ENCODE results near the gene ADIRF.
"Not testable (repeated sequence)": the region's sequence is repeated elsewhere in the genome, so short reads cannot be mapped to it uniquely, and the experiment has no call there.

The ADIRF gene

GRCh38 chr10:86988520-86988919 lies 20.2 kb downstream of the ADIRF start:
- DNase-seq (ENCODE audit: low read depth): no peak
- no peak for TF ChIP-seq CTCF (conservative IDR thresholded peaks at IDR 0.05; ENCODE audit: low read depth, low read length)
- no peak overlapping the region for H3K4me3 ChIP-seq (ENCODE audit: low read depth, low read length)

- not testable (repeated sequence) for H3K4me3 ChIP-seq (ENCODE audit: low read depth, low read length); DNase-seq (ENCODE audit: low read depth)
These were observed 23.1 kb downstream of the ADIRF start for GRCh38 chr10:86991362-86991761.

GRCh38 chr10:86992456-86992855 lies 24.2 kb downstream of the ADIRF start:
- no peak for TF ChIP-seq CTCF (conservative IDR thresholded peaks at IDR 0.05; ENCODE audit: low read depth, low read length)
- H3K4me3 ChIP-seq (ENCODE audit: low read depth, low read length): no peak overlapping the region
- DNase-seq (ENCODE audit: low read depth): peak; percentile 34

- DNase-seq (ENCODE audit: low read depth): no peak
- TF ChIP-seq CTCF (conservative IDR thresholded peaks at IDR 0.05; ENCODE audit: low read depth, low read length): no peak
- H3K4me3 ChIP-seq (ENCODE audit: low read depth, low read length): no peak overlapping the region
These were observed 24.6 kb downstream of the ADIRF start for GRCh38 chr10:86992929-86993328.

GRCh38 chr10:86999802-87000403 lies 31.6 kb downstream of the ADIRF start:
- not testable (repeated sequence) for H3K4me3 ChIP-seq (ENCODE audit: low read depth, low read length); DNase-seq (ENCODE audit: low read depth)

- TF ChIP-seq CTCF (conservative IDR thresholded peaks at IDR 0.05; ENCODE audit: low read depth, low read length): no peak
- H3K4me3 ChIP-seq (ENCODE audit: low read depth, low read length): no peak overlapping the region
- DNase-seq (ENCODE audit: low read depth): peak; percentile 67
These were observed 32.2 kb downstream of the ADIRF start for GRCh38 chr10:87000491-87000890.

- peak; percentile 81 for DNase-seq (ENCODE audit: low read depth)
- H3K4me3 ChIP-seq (ENCODE audit: low read depth, low read length): not testable (repeated sequence)
These were observed 38.8 kb downstream of the ADIRF start for GRCh38 chr10:87007124-87007523.

GRCh38 chr10:87007674-87008073 lies 39.4 kb downstream of the ADIRF start:
- DNase-seq (ENCODE audit: low read depth); H3K4me3 ChIP-seq (ENCODE audit: low read depth, low read length): not testable (repeated sequence)

- DNase-seq (ENCODE audit: low read depth); H3K4me3 ChIP-seq (ENCODE audit: low read depth, low read length): not testable (repeated sequence)
These were observed 40.0 kb downstream of the ADIRF start for GRCh38 chr10:87008303-87008702.

- not testable (repeated sequence) for DNase-seq (ENCODE audit: low read depth); H3K4me3 ChIP-seq (ENCODE audit: low read depth, low read length)
These were observed 40.9 kb downstream of the ADIRF start for GRCh38 chr10:87009134-87009696.

GRCh38 chr10:87013528-87013927 lies 45.2 kb downstream of the ADIRF start:
- not testable (repeated sequence) for DNase-seq (ENCODE audit: low read depth); H3K4me3 ChIP-seq (ENCODE audit: low read depth, low read length)

- not testable (repeated sequence) for H3K4me3 ChIP-seq (ENCODE audit: low read depth, low read length); DNase-seq (ENCODE audit: low read depth)
These were observed 46.9 kb downstream of the ADIRF start for GRCh38 chr10:87014986-87015716.

GRCh38 chr10:87018127-87018526 lies 49.8 kb downstream of the ADIRF start:
- not testable (repeated sequence) for H3K4me3 ChIP-seq (ENCODE audit: low read depth, low read length); DNase-seq (ENCODE audit: low read depth)

GRCh38 chr10:87019066-87019465 lies 50.8 kb downstream of the ADIRF start:
- not testable (repeated sequence) for DNase-seq (ENCODE audit: low read depth)

More at GRCh38 chr10:87019066-87019465, 50.8 kb downstream of the ADIRF start:
- H3K4me3 ChIP-seq (ENCODE audit: low read depth, low read length): not testable (repeated sequence)
